ENCODE measurements around the gene RGS6.

GRCh38 chr14:72278316-72278715 lies 346.1 kb downstream of the RGS6 start:
- TF ChIP-seq YY1 (IDR thresholded peaks at IDR 0.05; ENCODE audit: insufficient read depth, insufficient read length) (no peak), ZNF274 (IDR thresholded peaks at IDR 0.05; ENCODE audit: low read depth, low read length) (no peak)
